Measurements from ENCODE around the gene IL1RAPL1.

The IL1RAPL1 gene

GRCh38 chrX:29834311-29834710 lies 1247.1 kb downstream of the IL1RAPL1 start:
- DNase-seq = no peak

GRCh38 chrX:29834764-29835163 lies 1247.5 kb downstream of the IL1RAPL1 start:
- no peak for DNase-seq

GRCh38 chrX:29841750-29842149 lies 1254.5 kb downstream of the IL1RAPL1 start:
- no peak for DNase-seq

- no peak for DNase-seq
Observed at GRCh38 chrX:29842552-29842951, 1255.3 kb downstream of the IL1RAPL1 start.

- no peak for DNase-seq
Observed at GRCh38 chrX:29851857-29852605, 1264.8 kb downstream of the IL1RAPL1 start.

GRCh38 chrX:29852767-29853166 lies 1265.5 kb downstream of the IL1RAPL1 start:
- no peak for DNase-seq

- peak; percentile 20 to 78 for DNase-seq
Observed at GRCh38 chrX:29858714-29859113, 1271.5 kb downstream of the IL1RAPL1 start.

GRCh38 chrX:29862126-29862677 lies 1275.0 kb downstream of the IL1RAPL1 start:
- DNase-seq = no peak

- DNase-seq = no peak
Observed at GRCh38 chrX:29867971-29868370, 1280.7 kb downstream of the IL1RAPL1 start.

- DNase-seq = no peak
Observed at GRCh38 chrX:29869837-29870236, 1282.6 kb downstream of the IL1RAPL1 start.

GRCh38 chrX:29870608-29871007 lies 1283.4 kb downstream of the IL1RAPL1 start:
- DNase-seq = no peak

- DNase-seq = no peak
Observed at GRCh38 chrX:29872831-29873230, 1285.6 kb downstream of the IL1RAPL1 start.

GRCh38 chrX:29876733-29877132 lies 1289.5 kb downstream of the IL1RAPL1 start:
- DNase-seq = no peak

GRCh38 chrX:29880977-29881376 lies 1293.7 kb downstream of the IL1RAPL1 start:
- DNase-seq = no peak

GRCh38 chrX:29890004-29890403 lies 1302.8 kb downstream of the IL1RAPL1 start:
- no peak for DNase-seq

- DNase-seq = no peak
Observed at GRCh38 chrX:29890646-29891200, 1303.5 kb downstream of the IL1RAPL1 start.

- no peak for DNase-seq
Observed at GRCh38 chrX:29902004-29902403, 1314.8 kb downstream of the IL1RAPL1 start.

- peak in 1 of 2 experiments; percentile 5 for DNase-seq
Observed at GRCh38 chrX:29903360-29903759, 1316.1 kb downstream of the IL1RAPL1 start.

GRCh38 chrX:29911673-29912072 lies 1324.4 kb downstream of the IL1RAPL1 start:
- DNase-seq = no peak

GRCh38 chrX:29913647-29914046 lies 1326.4 kb downstream of the IL1RAPL1 start:
- no peak for DNase-seq

GRCh38 chrX:29922607-29923006 lies 1335.4 kb downstream of the IL1RAPL1 start:
- no peak for DNase-seq

- no peak for DNase-seq
Observed at GRCh38 chrX:29926056-29926455, 1338.8 kb downstream of the IL1RAPL1 start.

GRCh38 chrX:29926659-29927058 lies 1339.4 kb downstream of the IL1RAPL1 start:
- no peak for DNase-seq

GRCh38 chrX:29935455-29935854 lies 1348.2 kb downstream of the IL1RAPL1 start:
- DNase-seq = no peak
